Activated CD4-positive, alpha-beta T cell treated with anti-CD3 and anti-CD28 coated beads for 36 hours (primary cell): ENCODE results near the gene TPI1. TPM values are rescaled to one million over a fixed set of nuclear protein-coding genes. Genes with fewer than 3 reads are reported as not detected.
"Not testable (repeated sequence)": the region's sequence is repeated elsewhere in the genome, so short reads cannot be mapped to it uniquely, and the experiment has no call there.

Experiments used
- ATAC-seq: fragments of 200-7000 bp; cut with Tn5 transposase; one replicate; pipeline ENCODE4 v1.10.0; 2021; ENCODE audit warnings: mild to moderate bottlenecking, moderate library complexity
- CTCF ChIA-PET: fragments of 350-600 bp; sonication (Branson Sonifier 250); formaldehyde crosslinking; loops from one replicate; lab custom pipeline; 2021; ENCODE audit warnings: antibody characterized with exemption; lab: Charles Lee
- POLR2A ChIA-PET: fragments of 350-600 bp; sonication (Branson Sonifier 250); formaldehyde crosslinking; loops from one replicate; lab custom pipeline; 2021; ENCODE audit warnings: antibody characterized with exemption, inconsistent platforms; lab: Charles Lee
- DNase-seq: peaks from one replicate; pipeline ENCODE4 v3.0.0-alpha.2; 2020
- H3K27ac Mint-ChIP-seq: one replicate; pipeline ENCODE4 v1.8.0; 2021; ENCODE audit warnings: mixed read lengths
- H3K27me3 Mint-ChIP-seq: one replicate; pipeline ENCODE4 v1.8.0; 2021; ENCODE audit warnings: mixed read lengths
- H3K36me3 Mint-ChIP-seq: one replicate; pipeline ENCODE4 v1.8.0; 2021; ENCODE audit warnings: low read depth, mixed read lengths
- H3K4me1 Mint-ChIP-seq: one replicate; pipeline ENCODE4 v1.8.0; 2021; ENCODE audit warnings: mixed read lengths
- H3K4me3 Mint-ChIP-seq: one replicate; pipeline ENCODE4 v1.8.0; 2021; ENCODE audit warnings: mild to moderate bottlenecking, moderate library complexity, mixed read lengths
- H3K9me3 Mint-ChIP-seq: one replicate; pipeline ENCODE4 v1.8.0; 2021; ENCODE audit warnings: low read depth, mixed read lengths
- intact Hi-C, 2 experiments: fragments of 100-400 bp; cut with DNase I in 1 of 2; cut with micrococcal nuclease in 1 of 2; formaldehyde crosslinking; loops; one replicate each; pipeline versions ENCODE4 v1.14.2 to v1.15.1; 2022 to 2024; cut with DNase I, micrococcal nuclease
- total RNA-seq, 2 experiments: library from RNA; stranded (reverse); gene quantifications; one replicate each; pipeline ENCODE4 v1.2.3, GENCODE V29; 2021

The TPI1 gene
- total RNA-seq, 2 experiments from 2014 or later, result 1,824 to 2,753 TPM

DNA sequence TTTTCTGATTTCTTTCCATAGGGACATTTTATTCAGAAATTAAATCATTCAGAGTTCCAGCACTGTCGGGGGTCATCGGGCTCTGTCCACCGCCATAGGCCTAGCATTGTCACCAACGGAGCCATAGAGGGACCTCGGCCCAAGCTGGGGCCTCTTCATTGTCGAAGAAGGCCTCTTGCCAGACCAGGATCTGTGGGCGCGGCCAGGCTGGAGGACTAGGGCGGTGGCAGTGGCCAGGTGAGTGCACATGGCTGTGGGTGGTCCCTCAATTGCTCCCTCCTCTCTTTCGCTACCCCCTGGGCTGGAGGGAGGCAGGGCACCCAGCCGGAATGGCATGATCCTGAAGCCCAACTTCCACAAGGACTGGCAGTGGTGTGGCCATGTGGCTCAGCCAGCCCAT, 16.4 kb downstream of the TPI1 start:
- DNase-seq, result no peak
- CTCF ChIA-PET, result no interaction called here
- H3K36me3 Mint-ChIP-seq, result peaks cover 3% of the 10 kb centered on the region
- no peaks in the 10 kb centered on the region for H3K27me3 Mint-ChIP-seq
- POLR2A ChIA-PET, result no interaction called here
- H3K27ac Mint-ChIP-seq, result no peak overlapping the region
- H3K4me3 Mint-ChIP-seq, result no peak overlapping the region
- no peaks in the 10 kb centered on the region for H3K4me1 Mint-ChIP-seq
- intact Hi-C loops, result no loop called here
- no peak for ATAC-seq
- H3K9me3 Mint-ChIP-seq, result no peaks in the 10 kb centered on the region

DNA sequence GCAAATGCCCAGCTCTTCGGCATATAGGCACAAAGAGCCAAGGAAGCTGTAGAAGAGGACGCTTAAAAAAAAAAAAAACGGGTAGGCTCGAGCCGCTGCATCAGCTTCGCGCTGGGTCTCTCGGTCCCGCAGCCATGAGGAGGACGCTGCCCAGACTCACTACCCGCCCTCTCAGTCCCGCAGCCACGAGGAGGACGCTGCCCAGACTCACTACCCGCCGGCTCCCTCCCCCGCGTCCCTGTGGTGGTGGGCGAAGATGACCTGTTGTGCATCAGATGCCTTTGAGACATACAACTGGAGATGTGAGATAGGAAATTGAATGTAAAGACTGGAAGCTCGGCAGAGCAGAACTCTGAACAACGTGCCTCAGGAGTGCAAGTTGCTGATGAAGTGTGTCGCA, 17.2 kb downstream of the TPI1 start:
- POLR2A ChIA-PET, result no interaction called here
- H3K4me3 Mint-ChIP-seq, result no peak overlapping the region
- no peak for DNase-seq
- ATAC-seq, result no peak
- intact Hi-C loops, result no loop called here
- H3K27ac Mint-ChIP-seq, result no peak overlapping the region
- H3K9me3 Mint-ChIP-seq, result no peaks in the 10 kb centered on the region
- CTCF ChIA-PET, result interaction anchor here (1.4 kb wide), 1 partner anchor 11 kb away, joined by 6 read pairs; no protein-coding TSS in a partner anchor
- no peaks in the 10 kb centered on the region for H3K4me1 Mint-ChIP-seq
- peaks cover 3% of the 10 kb centered on the region for H3K36me3 Mint-ChIP-seq
- H3K27me3 Mint-ChIP-seq, result no peaks in the 10 kb centered on the region

DNA sequence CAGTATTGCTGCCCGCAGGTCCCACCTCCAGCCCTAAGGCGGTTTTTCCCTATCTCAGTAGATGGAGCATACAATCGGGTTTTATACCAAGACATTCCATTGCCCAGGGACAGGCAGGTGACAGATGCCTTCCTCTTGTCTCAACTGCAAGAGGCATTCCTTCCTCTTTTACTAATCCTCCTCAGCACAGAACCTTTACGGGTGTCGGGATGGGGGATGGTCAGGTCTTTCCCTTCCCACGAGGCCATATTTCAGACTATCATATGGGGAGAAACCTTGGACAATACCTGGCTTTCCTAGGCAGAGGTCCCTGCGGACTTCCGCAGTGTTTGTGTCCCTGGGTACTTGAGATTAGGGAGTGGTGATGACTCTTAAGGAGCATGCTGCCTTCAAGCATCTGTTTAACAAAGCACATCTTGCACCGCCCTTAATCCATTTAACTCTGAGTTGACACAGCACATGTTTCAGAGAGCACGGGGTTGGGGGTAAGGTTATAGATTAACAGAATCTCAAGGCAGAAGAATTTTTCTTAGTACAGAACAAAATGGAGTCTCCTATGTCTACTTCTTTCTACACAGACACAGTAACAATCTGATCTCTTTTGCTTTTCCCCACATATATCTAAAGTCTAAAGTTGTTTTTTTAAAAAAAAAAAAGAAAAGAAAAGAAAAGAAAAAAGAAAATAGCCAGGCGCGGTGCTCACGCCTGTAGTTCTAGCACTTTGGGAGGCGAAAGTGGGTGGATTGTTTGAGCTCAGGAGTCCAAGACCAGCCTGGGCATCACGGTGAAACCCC, 19.1 kb downstream of the TPI1 start:
- intact Hi-C loops, ATAC-seq, CTCF ChIA-PET, H3K9me3 Mint-ChIP-seq, H3K27ac Mint-ChIP-seq, POLR2A ChIA-PET, H3K4me3 Mint-ChIP-seq, H3K36me3 Mint-ChIP-seq, H3K27me3 Mint-ChIP-seq, H3K4me1 Mint-ChIP-seq, DNase-seq: not testable (repeated sequence)

DNA sequence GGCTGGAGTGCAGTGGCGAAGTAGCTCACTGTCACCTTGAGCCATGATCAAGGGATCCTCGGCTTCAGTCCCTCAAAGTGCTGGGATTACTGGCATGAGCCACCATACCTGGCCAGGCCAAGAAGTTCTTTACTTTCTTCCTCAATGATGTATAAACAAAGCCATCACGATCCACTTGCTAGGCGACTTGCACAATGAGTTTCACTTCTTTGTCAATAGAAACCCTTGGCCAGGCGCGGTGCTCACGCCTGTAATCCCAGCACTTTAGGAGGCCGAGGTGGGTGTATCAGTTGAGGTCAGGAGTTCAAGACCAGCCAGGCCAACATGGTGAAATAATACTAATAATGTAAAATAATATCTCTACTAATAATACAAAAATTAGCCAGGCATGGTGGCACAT, 20.1 kb downstream of the TPI1 start:
- CTCF ChIA-PET, result interaction anchor here (0.6 to 1.0 kb wide), 3 partner anchors 18 to 38 kb away, joined by 3 read pairs; no protein-coding TSS in a partner anchor
- POLR2A ChIA-PET, result interaction anchor here (0.7 kb wide), 1 partner anchor 27 kb away, joined by 7 read pairs; no protein-coding TSS in a partner anchor

DNA sequence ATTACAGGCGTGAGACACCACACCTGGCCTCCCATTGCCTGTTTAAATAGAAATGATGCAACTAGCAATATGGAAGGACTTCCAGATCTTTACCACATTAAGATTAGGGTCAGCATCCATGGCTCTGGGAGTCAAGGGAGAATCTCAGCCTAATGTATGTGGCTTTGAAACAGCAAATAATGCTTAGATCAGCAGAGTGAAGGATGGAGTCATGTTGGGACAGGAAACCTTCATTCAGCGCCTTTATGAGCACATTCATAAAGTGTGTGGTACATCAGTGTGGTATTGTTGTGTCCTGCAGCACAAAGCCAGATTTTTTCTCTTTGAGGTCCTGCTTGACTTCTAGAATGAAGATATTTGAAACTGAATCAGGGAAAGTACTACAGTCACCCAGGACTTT, 21.0 kb downstream of the TPI1 start:
- peaks cover 8% of the 10 kb centered on the region for H3K36me3 Mint-ChIP-seq
- no peaks in the 10 kb centered on the region for H3K27me3 Mint-ChIP-seq
- DNase-seq (no peak), ATAC-seq (no peak)
- peaks cover 12% of the 10 kb centered on the region for H3K4me1 Mint-ChIP-seq
- ChIA-PET CTCF (interaction anchor here (0.6 kb wide), 1 partner anchor 37 kb away, joined by 3 read pairs; no protein-coding TSS in a partner anchor), POLR2A (no interaction called here)
- H3K9me3 Mint-ChIP-seq, result no peaks in the 10 kb centered on the region
- H3K4me3 Mint-ChIP-seq, result no peak overlapping the region
- H3K27ac Mint-ChIP-seq, result no peak overlapping the region
- intact Hi-C loops, result no loop called here

More for the DNA sequence above, 20.1 kb downstream of the TPI1 start:
- no peak overlapping the region for H3K4me3 Mint-ChIP-seq
- ATAC-seq (no peak), DNase-seq (no peak)
- no peaks in the 10 kb centered on the region for H3K27me3 Mint-ChIP-seq
- intact Hi-C loops, result no loop called here
- H3K4me1 Mint-ChIP-seq, result peaks cover 9% of the 10 kb centered on the region
- H3K9me3 Mint-ChIP-seq, result no peaks in the 10 kb centered on the region
- no peak overlapping the region for H3K27ac Mint-ChIP-seq
- H3K36me3 Mint-ChIP-seq, result peaks cover 8% of the 10 kb centered on the region

DNA sequence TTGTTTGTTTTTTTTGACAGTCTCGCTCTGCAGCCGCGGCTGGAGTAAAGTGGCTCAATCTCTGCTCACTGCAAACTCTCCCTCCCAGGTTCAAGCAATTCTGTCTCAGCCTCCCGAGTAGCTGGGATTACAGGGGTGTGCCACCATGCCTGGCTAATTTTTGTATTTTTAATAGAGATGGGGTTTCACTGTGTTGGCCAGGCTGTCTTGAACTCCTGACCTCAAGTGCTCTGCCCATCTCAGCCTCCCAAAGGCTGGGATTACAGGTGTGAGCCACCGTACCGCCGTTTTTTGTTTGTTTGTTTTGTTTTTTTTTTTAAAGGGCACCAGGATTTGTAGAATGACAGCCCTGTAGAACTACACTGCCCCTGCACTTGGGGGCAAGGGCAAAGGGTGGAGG, 21.5 kb downstream of the TPI1 start:
- CTCF ChIA-PET, H3K27ac Mint-ChIP-seq, POLR2A ChIA-PET, H3K4me3 Mint-ChIP-seq, intact Hi-C loops, DNase-seq, H3K36me3 Mint-ChIP-seq, ATAC-seq, H3K27me3 Mint-ChIP-seq, H3K9me3 Mint-ChIP-seq: not testable (repeated sequence)
- peaks cover 12% of the 10 kb centered on the region for H3K4me1 Mint-ChIP-seq

DNA sequence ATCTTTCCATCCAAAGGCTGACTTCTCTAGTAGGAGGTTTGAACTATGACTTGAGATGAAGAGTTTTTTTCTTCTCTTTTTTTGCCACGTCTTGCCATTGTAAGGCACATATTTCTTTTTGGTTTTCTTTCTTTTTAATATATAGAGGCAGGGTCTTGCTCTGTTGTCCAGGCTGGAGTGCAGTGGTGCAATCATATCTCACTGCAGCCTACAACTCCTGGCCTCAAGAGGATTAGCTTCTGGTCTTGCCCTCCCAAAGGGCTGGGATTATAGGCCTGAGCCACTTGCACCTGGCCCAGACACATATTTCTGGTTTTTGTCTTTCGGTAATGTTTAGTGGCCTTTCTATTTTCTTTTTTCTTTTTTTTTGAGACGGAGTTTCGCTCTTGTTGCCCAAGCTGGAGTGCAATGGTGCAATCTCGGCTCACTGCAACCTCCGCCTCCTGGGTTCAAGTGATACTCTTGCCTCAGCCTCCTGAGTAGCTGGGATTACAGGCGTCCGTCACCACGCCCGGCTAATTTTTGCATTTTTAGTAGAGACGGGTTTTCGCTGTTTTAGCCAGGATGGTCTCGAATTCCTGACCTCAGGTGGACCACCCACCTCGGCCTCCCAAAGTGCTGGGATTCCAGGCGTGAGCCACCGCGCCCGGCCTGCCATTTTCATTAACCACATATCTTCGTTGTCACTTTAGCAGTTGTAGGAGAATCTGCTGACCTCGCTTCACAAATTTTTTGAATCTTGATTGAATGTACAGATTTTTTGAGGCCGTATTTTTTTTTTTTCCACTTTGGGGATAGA, 22.6 kb downstream of the TPI1 start:
- not testable (repeated sequence) for DNase-seq, H3K36me3 Mint-ChIP-seq, H3K27me3 Mint-ChIP-seq, H3K9me3 Mint-ChIP-seq, ATAC-seq
- Mint-ChIP-seq H3K4me3 (peak overlapping the region; percentile 87), H3K4me1 (peaks cover 12% of the 10 kb centered on the region), H3K27ac (peak overlapping the region; percentile 94)
- CTCF ChIA-PET, result interaction anchor here (0.8 to 1.0 kb wide), 2 partner anchors 10 to 11 kb away, joined by 4 read pairs; no protein-coding TSS in a partner anchor
- intact Hi-C loops, result loop anchor here (2.0 kb wide), 2 partner anchors 37 to 109 kb away; partner anchors contain the start of gene USP5 (in 1 of the 2)
- POLR2A ChIA-PET, result interaction anchor here (0.6 kb wide), 1 partner anchor 333 kb away, joined by 4 read pairs; no protein-coding TSS in a partner anchor

DNA sequence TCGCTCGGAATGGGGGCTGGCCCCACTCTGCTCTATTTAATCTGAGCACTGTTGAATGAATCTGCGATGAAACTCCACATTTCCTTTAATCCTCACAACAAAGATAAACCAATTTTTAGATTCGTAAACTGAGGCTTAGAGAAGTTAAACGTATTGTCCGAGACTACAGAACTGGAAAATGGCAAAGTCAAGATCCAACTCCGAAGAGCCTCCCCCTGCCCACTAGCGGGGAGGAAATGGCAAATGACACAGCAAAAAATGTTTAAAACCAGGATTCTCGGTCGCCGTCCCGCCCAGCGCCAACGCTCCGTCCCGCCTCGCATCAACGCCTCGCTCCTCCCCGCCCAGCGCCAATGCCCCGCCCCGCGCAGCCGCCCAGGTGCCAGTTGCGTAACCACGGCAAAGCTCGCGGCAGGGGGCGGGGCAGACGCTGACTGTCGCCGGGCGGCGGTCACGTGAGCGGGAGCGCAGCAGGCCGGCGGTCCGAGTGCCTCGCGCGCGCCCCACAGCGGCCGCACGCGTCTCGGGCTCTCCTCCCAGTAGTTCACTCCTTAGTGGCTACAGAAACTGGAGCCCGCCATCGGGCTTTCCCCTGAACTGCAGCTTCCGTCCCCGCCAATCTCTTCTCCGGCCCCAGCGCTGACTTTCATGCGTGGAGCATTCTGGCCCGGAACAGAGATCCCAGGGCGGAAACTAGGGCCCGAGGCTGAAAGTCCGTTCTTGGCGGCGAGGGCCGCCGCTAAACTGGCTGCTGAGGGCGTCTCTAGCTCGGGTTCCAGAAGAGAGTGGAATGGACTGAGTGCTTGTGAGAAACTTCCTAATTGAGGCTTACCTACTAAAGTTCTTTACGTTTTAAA, 23.7 kb downstream of the TPI1 start:
- ATAC-seq (peak; percentile 94), DNase-seq (peak; percentile 100)
- POLR2A ChIA-PET, result interaction anchor here (0.6 to 1.7 kb wide), 11 partner anchors 9 to 351 kb away, joined by 3 to 18 read pairs (median 4); partner anchors contain the start of genes C12orf57, ENO2, RNU7-1 and SPSB2
- CTCF ChIA-PET, result interaction anchor here (0.6 to 2.0 kb wide), 31 partner anchors 9 to 753 kb away, joined by 3 to 38 read pairs (median 4); partner anchors contain the start of genes CDCA3, COPS7A, LRRC23 and SPSB2
- Mint-ChIP-seq H3K27ac (peak overlapping the region; percentile 94), H3K27me3 (no peaks in the 10 kb centered on the region), H3K9me3 (no peaks in the 10 kb centered on the region), H3K4me3 (peak overlapping the region; percentile 87), H3K36me3 (peaks cover 5% of the 10 kb centered on the region), H3K4me1 (peaks cover 12% of the 10 kb centered on the region)
- intact Hi-C loops, result loop anchor here (1.0 to 2.0 kb wide), 15 partner anchors 13 to 298 kb away; partner anchors contain the start of genes LRRC23 (in 2 of the 2), SPSB2 (in 2 of the 2), USP5 (in 2 of the 2) and CHD4 (in 1 of the 2)

DNA sequence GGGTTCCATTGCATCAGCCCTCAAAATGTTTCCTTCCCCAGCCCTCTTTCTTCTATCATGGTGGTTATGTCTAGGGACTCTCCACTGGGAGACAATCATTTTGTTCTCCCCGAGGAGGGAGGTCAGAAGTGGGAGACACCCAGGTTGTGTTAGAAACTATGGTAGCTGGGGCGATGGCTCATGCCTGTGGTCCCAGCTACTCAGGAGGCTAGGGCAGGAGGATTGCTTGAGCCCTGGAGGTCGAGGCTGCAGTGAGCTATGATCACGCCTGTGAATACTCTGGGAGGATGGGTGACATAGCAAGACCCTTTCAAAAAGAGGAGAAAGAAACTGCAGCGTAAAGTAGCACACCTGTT, 24.3 kb downstream of the TPI1 start:
- peaks cover 12% of the 10 kb centered on the region for H3K4me1 Mint-ChIP-seq
- intact Hi-C loops, result loop anchor here (1.0 to 2.0 kb wide), 15 partner anchors 13 to 298 kb away; partner anchors contain the start of genes LRRC23 (in 2 of the 2), SPSB2 (in 2 of the 2), USP5 (in 2 of the 2) and CHD4 (in 1 of the 2)
- ChIA-PET POLR2A (interaction anchor here (0.6 to 1.7 kb wide), 9 partner anchors 10 to 352 kb away, joined by 3 to 18 read pairs (median 4); partner anchors contain the start of genes C12orf57, RNU7-1 and SPSB2), CTCF (interaction anchor here (0.7 to 2.0 kb wide), 27 partner anchors 9 to 355 kb away, joined by 3 to 38 read pairs (median 5); partner anchors contain the start of genes CDCA3, COPS7A, LRRC23 and SPSB2)
- peak overlapping the region; percentile 94 for H3K27ac Mint-ChIP-seq
- ATAC-seq (peak; percentile 24), DNase-seq (peak; percentile 40)
- no peaks in the 10 kb centered on the region for H3K9me3 Mint-ChIP-seq
- H3K36me3 Mint-ChIP-seq, result peaks cover 5% of the 10 kb centered on the region
- peak overlapping the region; percentile 87 for H3K4me3 Mint-ChIP-seq
- no peaks in the 10 kb centered on the region for H3K27me3 Mint-ChIP-seq

DNA sequence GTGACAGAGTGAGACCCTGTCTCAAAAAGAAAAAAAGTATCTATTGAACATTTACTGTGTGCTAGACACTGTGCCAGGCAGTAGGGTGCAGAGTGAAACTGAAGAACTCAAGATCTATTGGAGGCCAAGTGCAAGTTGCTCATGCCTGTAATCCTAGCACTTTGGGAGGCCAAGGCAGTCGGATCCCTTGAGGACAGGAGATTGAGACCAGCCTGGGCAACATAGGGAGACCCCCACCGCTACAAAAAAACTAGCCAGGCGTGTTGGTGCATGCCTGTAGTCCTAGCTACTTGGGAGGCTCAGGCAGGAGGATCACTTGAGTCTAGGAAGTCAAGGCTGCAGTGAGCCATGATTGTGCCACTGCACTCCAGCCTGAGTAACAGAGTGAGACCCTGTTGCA, 25.4 kb downstream of the TPI1 start:
- H3K36me3 Mint-ChIP-seq, POLR2A ChIA-PET, intact Hi-C loops, DNase-seq, H3K9me3 Mint-ChIP-seq, ATAC-seq, H3K27me3 Mint-ChIP-seq: not testable (repeated sequence)
- Mint-ChIP-seq H3K27ac (peak overlapping the region; percentile 58), H3K4me3 (peak overlapping the region; percentile 87), H3K4me1 (peaks cover 12% of the 10 kb centered on the region)
- CTCF ChIA-PET, result interaction anchor here (0.6 to 2.0 kb wide), 4 partner anchors 8 to 76 kb away, joined by 3 to 9 read pairs (median 4); no protein-coding TSS in a partner anchor
